ENCODE data around the gene LMF2.

DNA sequence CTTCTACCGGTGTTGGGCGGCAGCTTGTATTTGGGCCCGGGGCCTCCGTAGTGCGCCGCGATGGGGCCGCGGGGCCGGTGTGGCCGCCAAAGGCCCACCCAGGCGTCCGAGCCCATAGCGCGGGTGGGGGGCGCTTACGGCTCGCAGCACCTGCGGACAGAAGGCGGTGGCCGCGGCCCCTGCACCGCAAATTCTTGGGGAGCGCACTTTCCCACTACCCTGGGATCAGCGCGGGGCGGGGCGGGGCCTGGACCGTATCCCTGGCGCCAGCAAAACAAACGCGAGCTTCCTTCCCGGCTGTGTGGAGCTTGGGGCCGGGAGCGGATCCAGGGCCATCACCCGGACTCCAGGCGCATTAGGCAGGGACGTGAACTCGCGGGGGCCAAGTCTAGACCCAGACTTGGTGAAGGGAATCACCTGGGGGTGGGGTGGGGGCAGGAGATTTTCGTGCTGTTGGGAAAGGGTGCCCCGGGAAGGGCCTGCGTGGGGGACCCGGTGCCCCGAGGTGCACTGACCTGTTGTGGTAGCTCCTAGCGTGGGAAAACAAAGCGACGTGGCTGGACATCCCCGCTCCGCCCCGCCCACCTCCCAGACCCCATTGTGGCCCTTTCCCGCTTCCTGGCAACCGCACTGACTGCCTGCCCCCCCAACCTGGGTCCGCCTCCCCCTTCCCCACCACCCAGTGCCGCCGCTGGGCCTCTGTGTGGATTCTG is 24.6 kb upstream of the LMF2 start:
- TF ChIP-seq, protein P1, sequence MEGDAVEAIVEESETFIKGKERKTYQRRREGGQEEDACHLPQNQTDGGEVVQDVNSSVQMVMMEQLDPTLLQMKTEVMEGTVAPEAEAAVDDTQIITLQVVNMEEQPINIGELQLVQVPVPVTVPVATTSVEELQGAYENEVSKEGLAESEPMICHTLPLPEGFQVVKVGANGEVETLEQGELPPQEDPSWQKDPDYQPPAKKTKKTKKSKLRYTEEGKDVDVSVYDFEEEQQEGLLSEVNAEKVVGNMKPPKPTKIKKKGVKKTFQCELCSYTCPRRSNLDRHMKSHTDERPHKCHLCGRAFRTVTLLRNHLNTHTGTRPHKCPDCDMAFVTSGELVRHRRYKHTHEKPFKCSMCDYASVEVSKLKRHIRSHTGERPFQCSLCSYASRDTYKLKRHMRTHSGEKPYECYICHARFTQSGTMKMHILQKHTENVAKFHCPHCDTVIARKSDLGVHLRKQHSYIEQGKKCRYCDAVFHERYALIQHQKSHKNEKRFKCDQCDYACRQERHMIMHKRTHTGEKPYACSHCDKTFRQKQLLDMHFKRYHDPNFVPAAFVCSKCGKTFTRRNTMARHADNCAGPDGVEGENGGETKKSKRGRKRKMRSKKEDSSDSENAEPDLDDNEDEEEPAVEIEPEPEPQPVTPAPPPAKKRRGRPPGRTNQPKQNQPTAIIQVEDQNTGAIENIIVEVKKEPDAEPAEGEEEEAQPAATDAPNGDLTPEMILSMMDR (IDR thresholded peaks at IDR 0.05; ENCODE audit: low read depth, low read length, poor library complexity, severe bottlenecking), result no peak
- no peak for TF ChIP-seq EZH2phosphoT487 (IDR thresholded peaks at IDR 0.05; ENCODE audit: borderline replicate concordance, low read length)
